Measurements from ENCODE around the gene NUBP1.
"Not testable (repeated sequence)": the region's sequence is repeated elsewhere in the genome, so short reads cannot be mapped to it uniquely, and the experiment has no call there.

Gene NUBP1

GRCh38 chr16:10763456-10763855 is 19.8 kb downstream of the NUBP1 start:
- H3K4me3 ChIP-seq (ENCODE audit: low read length) = no peak overlapping the region
- no peak for TF ChIP-seq ZNF274 (IDR thresholded peaks at IDR 0.05; ENCODE audit: low read depth, low read length)

GRCh38 chr16:10765772-10766171 is 22.1 kb downstream of the NUBP1 start:
- TF ChIP-seq ZNF274 (IDR thresholded peaks at IDR 0.05; ENCODE audit: low read depth, low read length) = no peak
- H3K4me3 ChIP-seq (ENCODE audit: low read length) = no peak overlapping the region

GRCh38 chr16:10767127-10767526 is 23.5 kb downstream of the NUBP1 start:
- no peak overlapping the region for H3K4me3 ChIP-seq (ENCODE audit: low read length)
- TF ChIP-seq ZNF274 (IDR thresholded peaks at IDR 0.05; ENCODE audit: low read depth, low read length) = no peak

GRCh38 chr16:10769381-10769780 is 25.7 kb downstream of the NUBP1 start:
- H3K4me3 ChIP-seq (ENCODE audit: low read length) = no peak overlapping the region
- no peak for TF ChIP-seq ZNF274 (IDR thresholded peaks at IDR 0.05; ENCODE audit: low read depth, low read length)

- no peak overlapping the region for H3K4me3 ChIP-seq (ENCODE audit: low read length)
- TF ChIP-seq ZNF274 (IDR thresholded peaks at IDR 0.05; ENCODE audit: low read depth, low read length) = no peak
Measured at GRCh38 chr16:10770907-10771306, 27.3 kb downstream of the NUBP1 start.

- no peak for TF ChIP-seq ZNF274 (IDR thresholded peaks at IDR 0.05; ENCODE audit: low read depth, low read length)
- no peak overlapping the region for H3K4me3 ChIP-seq (ENCODE audit: low read length)
Measured at GRCh38 chr16:10776280-10776679, 32.6 kb downstream of the NUBP1 start.

- H3K4me3 ChIP-seq (ENCODE audit: low read length) = not testable (repeated sequence)
Measured at GRCh38 chr16:10776923-10777322, 33.3 kb downstream of the NUBP1 start.

GRCh38 chr16:10777356-10777755 is 33.7 kb downstream of the NUBP1 start:
- H3K4me3 ChIP-seq (ENCODE audit: low read length) = no peak overlapping the region
- no peak for TF ChIP-seq ZNF274 (IDR thresholded peaks at IDR 0.05; ENCODE audit: low read depth, low read length)

GRCh38 chr16:10779908-10780307 is 36.3 kb downstream of the NUBP1 start:
- not testable (repeated sequence) for H3K4me3 ChIP-seq (ENCODE audit: low read length)

GRCh38 chr16:10780628-10781027 is 37.0 kb downstream of the NUBP1 start:
- TF ChIP-seq ZNF274 (IDR thresholded peaks at IDR 0.05; ENCODE audit: low read depth, low read length) = no peak
- H3K4me3 ChIP-seq (ENCODE audit: low read length) = no peak overlapping the region

GRCh38 chr16:10782628-10783027 is 39.0 kb downstream of the NUBP1 start:
- no peak for TF ChIP-seq ZNF274 (IDR thresholded peaks at IDR 0.05; ENCODE audit: low read depth, low read length)
- H3K4me3 ChIP-seq (ENCODE audit: low read length) = no peak overlapping the region

GRCh38 chr16:10787304-10787703 is 43.7 kb downstream of the NUBP1 start:
- H3K4me3 ChIP-seq (ENCODE audit: low read length) = no peak overlapping the region
- TF ChIP-seq ZNF274 (IDR thresholded peaks at IDR 0.05; ENCODE audit: low read depth, low read length) = no peak

- not testable (repeated sequence) for H3K4me3 ChIP-seq (ENCODE audit: low read length)
Measured at GRCh38 chr16:10788630-10789029, 45.0 kb downstream of the NUBP1 start.

- H3K4me3 ChIP-seq (ENCODE audit: low read length) = no peak overlapping the region
- TF ChIP-seq ZNF274 (IDR thresholded peaks at IDR 0.05; ENCODE audit: low read depth, low read length) = no peak
Measured at GRCh38 chr16:10791048-10791447, 47.4 kb downstream of the NUBP1 start.

- no peak overlapping the region for H3K4me3 ChIP-seq (ENCODE audit: low read length)
- no peak for TF ChIP-seq ZNF274 (IDR thresholded peaks at IDR 0.05; ENCODE audit: low read depth, low read length)
Measured at GRCh38 chr16:10799736-10800135, 56.1 kb downstream of the NUBP1 start.

- no peak for TF ChIP-seq ZNF274 (IDR thresholded peaks at IDR 0.05; ENCODE audit: low read depth, low read length)
- no peak overlapping the region for H3K4me3 ChIP-seq (ENCODE audit: low read length)
Measured at GRCh38 chr16:10805334-10805733, 61.7 kb downstream of the NUBP1 start.

- TF ChIP-seq ZNF274 (IDR thresholded peaks at IDR 0.05; ENCODE audit: low read depth, low read length) = no peak
- H3K4me3 ChIP-seq (ENCODE audit: low read length) = no peak overlapping the region
Measured at GRCh38 chr16:10806698-10807097, 63.1 kb downstream of the NUBP1 start.
